SK-N-DZ (cell line): ENCODE results near the gene STOX2.
A peak's percentile ranks its signal among the peaks of the same experiment; 100 is the strongest.
"Not testable (repeated sequence)": the region's sequence is repeated elsewhere in the genome, so short reads cannot be mapped to it uniquely, and the experiment has no call there.

ENCODE experiments used
- DNase-seq: peaks from one replicate; pipeline ENCODE4 v3.0.0-alpha.2; 2015; ENCODE audit warnings: low spot score

The STOX2 gene

GRCh38 chr4:183935355-183936005 is 30.4 kb downstream of the STOX2 start:
- no peak for DNase-seq

- DNase-seq = no peak
Observed at GRCh38 chr4:183936047-183936446, 30.9 kb downstream of the STOX2 start.

- no peak for DNase-seq
Observed at GRCh38 chr4:183936574-183937345, 31.7 kb downstream of the STOX2 start.

GRCh38 chr4:183940864-183941263 is 35.8 kb downstream of the STOX2 start:
- DNase-seq = no peak

GRCh38 chr4:183941964-183942363 is 36.9 kb downstream of the STOX2 start:
- DNase-seq = no peak

GRCh38 chr4:183945741-183946140 is 40.6 kb downstream of the STOX2 start:
- no peak for DNase-seq

GRCh38 chr4:183950536-183950935 is 45.4 kb downstream of the STOX2 start:
- no peak for DNase-seq

GRCh38 chr4:183952652-183953051 is 47.5 kb downstream of the STOX2 start:
- not testable (repeated sequence) for DNase-seq

GRCh38 chr4:183959319-183960045 is 54.4 kb downstream of the STOX2 start:
- DNase-seq = no peak

GRCh38 chr4:183960046-183960420 is 54.9 kb downstream of the STOX2 start:
- peak; percentile 85 for DNase-seq

GRCh38 chr4:183960962-183961541 is 55.9 kb downstream of the STOX2 start:
- DNase-seq = no peak

GRCh38 chr4:183961795-183962194 is 56.7 kb downstream of the STOX2 start:
- no peak for DNase-seq

- DNase-seq = no peak
Observed at GRCh38 chr4:183962419-183962818, 57.3 kb downstream of the STOX2 start.

- DNase-seq = no peak
Observed at GRCh38 chr4:183966371-183966770, 61.3 kb downstream of the STOX2 start.

- DNase-seq = no peak
Observed at GRCh38 chr4:183967266-183967665, 62.2 kb downstream of the STOX2 start.

- DNase-seq = no peak
Observed at GRCh38 chr4:183968502-183968901, 63.4 kb downstream of the STOX2 start.

- no peak for DNase-seq
Observed at GRCh38 chr4:183968931-183969330, 63.8 kb downstream of the STOX2 start.

GRCh38 chr4:183969596-183969995 is 64.5 kb downstream of the STOX2 start:
- no peak for DNase-seq

GRCh38 chr4:183971929-183972490 is 66.9 kb downstream of the STOX2 start:
- DNase-seq = no peak

- DNase-seq = no peak
Observed at GRCh38 chr4:183977707-183978106, 72.6 kb downstream of the STOX2 start.

- DNase-seq = no peak
Observed at GRCh38 chr4:183984566-183984965, 79.5 kb downstream of the STOX2 start.

GRCh38 chr4:183985786-183986185 is 80.7 kb downstream of the STOX2 start:
- DNase-seq = no peak
